Measurements from ENCODE around the gene ELAVL3.

GRCh38 chr19:11505504-11506100, 24.8 kb upstream of the ELAVL3 start, which contains the start of gene ZNF653:
- TF ChIP-seq CTCF (IDR thresholded peaks at IDR 0.05 in 4 of 5, conservative IDR thresholded peaks at IDR 0.05 in 1 of 5) (no peak), POLR2A (IDR thresholded peaks at IDR 0.05) (peak in 1 of 2 donors; percentile 47)

All from gastrocnemius medialis (tissue), 4 donors.